Peyer's patch (tissue), 4 donors: ENCODE results near the gene MAF.

Source experiments
- POLR2A ChIP-seq, 2 donors: fragments of 450-650 bp; IDR thresholded peaks; one replicate each; pipeline ENCODE4 v1.5.1; 2017; ENCODE audit warnings: antibody characterized with exemption in 2 of 2, mild to moderate bottlenecking in 2 of 2, moderate library complexity in 2 of 2
- TF ChIP-seq, protein P1 (sequence below), 6 experiments: fragments of 450-650 bp in 4 of 6; fragments of 200-600 bp in 2 of 6; sonication (generic) in 1 of 6; IDR thresholded peaks; one replicate each; pipeline ENCODE4 v1.5.1; 2017 to 2019; ENCODE audit warnings: antibody characterized with exemption in 6 of 6, mild to moderate bottlenecking in 3 of 6, moderate library complexity in 1 of 6

DNA sequence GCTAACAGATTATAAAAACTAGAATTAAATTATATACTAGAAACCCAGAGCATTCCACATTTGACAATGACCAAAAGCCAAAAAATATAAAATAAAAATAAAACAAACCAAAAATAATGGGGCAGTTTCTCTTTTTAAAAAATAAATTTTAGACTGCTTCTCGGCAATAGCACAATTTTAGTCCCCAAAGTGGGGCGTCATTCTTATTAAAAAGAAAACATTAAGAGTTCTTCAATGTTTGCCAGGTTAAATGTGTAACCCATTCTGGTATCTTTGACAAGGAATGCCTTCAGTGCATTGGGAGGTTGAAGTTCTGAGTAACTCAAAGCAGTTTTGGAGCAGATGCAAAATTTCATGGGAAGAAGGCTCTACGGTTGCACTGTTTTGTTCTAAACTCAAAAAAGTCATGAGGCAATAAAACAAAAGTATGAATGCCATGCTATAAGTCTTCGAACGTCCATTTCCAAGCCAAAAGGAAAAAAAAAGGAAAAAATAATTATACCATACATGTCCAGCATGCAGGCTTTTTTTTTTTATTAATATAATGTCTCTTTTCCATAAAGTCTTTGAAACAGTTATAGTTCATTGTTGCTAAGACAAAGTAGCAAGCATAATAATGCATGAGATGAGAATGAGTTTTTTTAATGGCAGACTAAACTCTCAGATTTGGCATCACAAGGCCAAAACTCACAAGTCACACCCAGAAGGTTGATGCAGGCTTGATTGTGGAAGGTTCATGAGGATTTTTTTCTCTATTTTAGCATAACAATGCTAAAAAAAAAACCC is 3.1 kb downstream of the MAF start:
- no peak for TF ChIP-seq POLR2A (IDR thresholded peaks at IDR 0.05)
- TF ChIP-seq, protein P1, sequence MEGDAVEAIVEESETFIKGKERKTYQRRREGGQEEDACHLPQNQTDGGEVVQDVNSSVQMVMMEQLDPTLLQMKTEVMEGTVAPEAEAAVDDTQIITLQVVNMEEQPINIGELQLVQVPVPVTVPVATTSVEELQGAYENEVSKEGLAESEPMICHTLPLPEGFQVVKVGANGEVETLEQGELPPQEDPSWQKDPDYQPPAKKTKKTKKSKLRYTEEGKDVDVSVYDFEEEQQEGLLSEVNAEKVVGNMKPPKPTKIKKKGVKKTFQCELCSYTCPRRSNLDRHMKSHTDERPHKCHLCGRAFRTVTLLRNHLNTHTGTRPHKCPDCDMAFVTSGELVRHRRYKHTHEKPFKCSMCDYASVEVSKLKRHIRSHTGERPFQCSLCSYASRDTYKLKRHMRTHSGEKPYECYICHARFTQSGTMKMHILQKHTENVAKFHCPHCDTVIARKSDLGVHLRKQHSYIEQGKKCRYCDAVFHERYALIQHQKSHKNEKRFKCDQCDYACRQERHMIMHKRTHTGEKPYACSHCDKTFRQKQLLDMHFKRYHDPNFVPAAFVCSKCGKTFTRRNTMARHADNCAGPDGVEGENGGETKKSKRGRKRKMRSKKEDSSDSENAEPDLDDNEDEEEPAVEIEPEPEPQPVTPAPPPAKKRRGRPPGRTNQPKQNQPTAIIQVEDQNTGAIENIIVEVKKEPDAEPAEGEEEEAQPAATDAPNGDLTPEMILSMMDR (IDR thresholded peaks at IDR 0.05), result no peak
